Stimulated activated CD4-positive, alpha-beta T cell treated with anti-CD3 and anti-CD28 coated beads, Interleukin-15, amount 100 ng/mL, for 24 hours (primary cell): ENCODE data around the gene RPL7A.
"Not testable (repeated sequence)": the region's sequence is repeated elsewhere in the genome, so short reads cannot be mapped to it uniquely, and the experiment has no call there.

Source experiments
- DNase-seq: peaks from one replicate; pipeline ENCODE4 v3.0.0-alpha.2; 2020

The RPL7A gene

GRCh38 chr9:133371261-133371711 is 23.3 kb downstream of the RPL7A start:
- peak; percentile 89 for DNase-seq

- no peak for DNase-seq
These were observed 24.1 kb downstream of the RPL7A start for GRCh38 chr9:133372144-133372543.

- DNase-seq = no peak
These were observed 26.6 kb downstream of the RPL7A start for GRCh38 chr9:133374612-133375115.

GRCh38 chr9:133375116-133375723 is 27.2 kb downstream of the RPL7A start:
- DNase-seq = no peak

- DNase-seq = peak; percentile 96
These were observed 28.0 kb downstream of the RPL7A start, which contains the start of the genes STKLD1 and SURF4 for GRCh38 chr9:133375724-133376654. STKLD1 (plus strand) TSS chr9:133376366; CDS start chr9:133376474, 108 bp downstream. SURF4 (minus strand) TSS chr9:133376060; CDS start chr9:133375969, 91 bp downstream.

GRCh38 chr9:133377280-133377679 is 29.3 kb downstream of the RPL7A start:
- DNase-seq = not testable (repeated sequence)

GRCh38 chr9:133377721-133378216 is 29.8 kb downstream of the RPL7A start:
- DNase-seq = no peak

GRCh38 chr9:133378408-133378962 is 30.5 kb downstream of the RPL7A start:
- DNase-seq = no peak

- no peak for DNase-seq
These were observed 31.4 kb downstream of the RPL7A start for GRCh38 chr9:133379153-133380086.

GRCh38 chr9:133380734-133381133 is 32.7 kb downstream of the RPL7A start:
- no peak for DNase-seq

GRCh38 chr9:133382507-133383141 is 34.6 kb downstream of the RPL7A start:
- no peak for DNase-seq

GRCh38 chr9:133383438-133383837 is 35.4 kb downstream of the RPL7A start:
- no peak for DNase-seq

- no peak for DNase-seq
These were observed 36.8 kb downstream of the RPL7A start for GRCh38 chr9:133384736-133385321.

- DNase-seq = no peak
These were observed 37.4 kb downstream of the RPL7A start for GRCh38 chr9:133385452-133385851.

- no peak for DNase-seq
These were observed 38.3 kb downstream of the RPL7A start for GRCh38 chr9:133386338-133386737.

- DNase-seq = no peak
These were observed 39.7 kb downstream of the RPL7A start for GRCh38 chr9:133387680-133388079.

GRCh38 chr9:133389025-133389557 is 41.1 kb downstream of the RPL7A start:
- no peak for DNase-seq

- no peak for DNase-seq
These were observed 41.5 kb downstream of the RPL7A start for GRCh38 chr9:133389562-133389961.

- no peak for DNase-seq
These were observed 42.7 kb downstream of the RPL7A start for GRCh38 chr9:133390713-133391112.

- DNase-seq = not testable (repeated sequence)
These were observed 43.4 kb downstream of the RPL7A start for GRCh38 chr9:133391449-133391848.

- DNase-seq = not testable (repeated sequence)
These were observed 44.3 kb downstream of the RPL7A start for GRCh38 chr9:133392308-133392707.
